HG02763 (cell line): ENCODE measurements around the gene PCNT.
"Not testable (repeated sequence)": the region's sequence is repeated elsewhere in the genome, so short reads cannot be mapped to it uniquely, and the experiment has no call there.

Experiments used
- ATAC-seq: cut with Tn5 transposase; IDR thresholded peaks from one replicate; pipeline ENCODE4 v1.9.1; 2021; ENCODE audit warnings: mild to moderate bottlenecking, moderate library complexity; ENCODE audit not compliant: unreplicated experiment

The PCNT gene

DNA sequence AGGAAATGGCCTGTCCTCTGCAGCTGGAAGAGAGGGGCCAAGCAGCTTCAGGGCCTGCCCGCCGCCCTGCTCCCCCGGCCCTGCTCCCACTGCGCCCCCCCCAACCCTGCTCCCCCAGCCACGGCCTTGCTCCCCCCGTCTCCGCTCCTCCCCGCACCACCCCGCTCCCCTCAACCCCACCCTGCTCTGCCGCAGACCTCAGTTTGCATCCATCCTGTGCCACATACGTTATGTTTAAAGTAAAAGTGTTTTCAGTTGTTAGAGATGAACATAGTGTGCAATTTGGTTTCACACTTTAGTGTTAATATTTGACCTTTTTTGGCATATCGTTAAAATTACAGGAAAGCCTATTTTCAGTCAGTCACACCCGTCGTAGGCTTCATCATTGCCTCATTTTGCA lies 100.7 kb downstream of the PCNT start:
- no peak for ATAC-seq

DNA sequence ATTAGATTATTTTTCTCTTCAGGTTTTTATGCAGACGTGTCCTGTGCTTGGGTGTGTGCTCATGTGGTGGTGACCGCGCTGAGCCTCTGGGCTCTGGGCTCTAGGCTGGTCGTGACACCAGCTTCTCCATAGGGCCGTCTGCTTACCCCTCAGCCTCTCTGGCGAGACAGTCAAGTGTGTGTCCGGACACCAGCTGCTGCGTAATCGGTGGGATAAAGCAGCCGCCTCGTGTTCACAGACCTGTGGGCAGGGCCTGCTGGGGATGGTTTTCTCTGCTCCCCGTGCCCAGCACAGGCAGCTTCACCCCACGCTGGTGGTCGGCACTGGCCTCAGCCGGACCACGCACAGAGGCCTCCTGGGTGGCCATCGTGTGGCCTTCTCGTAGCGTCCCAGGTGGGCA lies 101.1 kb downstream of the PCNT start:
- ATAC-seq, result no peak

- no peak for ATAC-seq
Observed at GRCh38 chr21:46425571-46425970, 101.6 kb downstream of the PCNT start.

DNA sequence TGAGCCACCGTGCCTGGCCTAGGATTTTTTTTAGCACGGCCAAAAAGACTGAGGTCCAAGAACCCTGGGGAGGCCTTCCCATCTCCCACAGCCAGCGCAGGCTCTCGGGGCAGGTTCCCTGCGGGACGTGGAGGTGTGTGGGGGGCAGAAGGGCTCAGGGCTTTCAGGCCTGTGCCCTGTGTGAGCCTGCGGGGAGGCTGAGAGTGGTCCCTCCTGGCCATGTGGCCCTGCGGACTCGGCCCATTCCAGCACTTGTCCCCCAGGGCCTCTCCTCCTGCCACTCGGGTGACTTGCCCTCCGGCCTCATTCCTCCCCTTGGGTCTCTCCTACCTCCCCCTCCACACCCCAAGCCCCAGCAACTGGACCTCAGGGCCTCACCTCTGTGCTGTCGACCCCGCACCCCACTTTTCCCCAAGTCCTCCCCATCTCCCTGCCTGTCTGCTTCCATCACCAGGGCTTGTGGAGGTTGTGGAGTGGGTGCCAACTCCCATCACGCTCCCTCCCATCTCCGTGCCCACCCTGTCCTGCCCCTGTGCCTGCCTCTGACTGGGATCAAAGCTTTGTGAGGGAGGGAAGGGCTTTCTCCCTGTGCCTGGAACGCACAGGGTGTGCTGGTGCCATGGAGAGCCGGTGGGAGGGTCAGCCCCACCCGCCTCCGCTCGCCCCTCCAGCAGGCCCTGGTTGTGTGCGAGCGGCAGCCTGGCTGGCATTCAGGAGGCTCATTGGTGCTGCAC lies 102.5 kb downstream of the PCNT start:
- ATAC-seq, result no peak

DNA sequence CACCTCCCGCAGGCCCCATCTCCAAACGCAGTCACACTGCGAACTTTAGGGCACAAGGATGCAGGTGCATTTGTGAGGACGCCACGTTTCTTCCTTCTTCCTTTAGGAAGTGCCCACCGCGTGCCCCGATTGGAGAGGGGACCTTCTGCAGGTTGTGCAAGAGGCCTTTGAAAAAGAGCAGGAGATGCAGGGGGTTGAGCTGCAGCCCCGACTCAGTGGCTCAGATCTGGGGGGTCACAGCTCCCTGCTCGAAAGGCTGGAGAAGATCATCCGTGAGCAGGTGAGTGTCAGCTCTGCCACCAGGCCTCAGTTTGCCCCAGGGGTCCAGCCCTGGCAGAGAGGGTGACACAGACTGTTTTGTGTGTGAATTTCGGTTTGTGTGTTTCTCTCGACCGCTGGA lies 103.6 kb downstream of the PCNT start:
- no peak for ATAC-seq

- ATAC-seq, result no peak
Observed at GRCh38 chr21:46428286-46428685, 104.3 kb downstream of the PCNT start.

GRCh38 chr21:46428987-46429710 lies 105.2 kb downstream of the PCNT start:
- no peak for ATAC-seq

- no peak for ATAC-seq
Observed at GRCh38 chr21:46429754-46430681, 106.1 kb downstream of the PCNT start.

- ATAC-seq, result no peak
Observed at GRCh38 chr21:46431448-46431847, 107.5 kb downstream of the PCNT start.

GRCh38 chr21:46431884-46432488 lies 108.0 kb downstream of the PCNT start:
- no peak for ATAC-seq

DNA sequence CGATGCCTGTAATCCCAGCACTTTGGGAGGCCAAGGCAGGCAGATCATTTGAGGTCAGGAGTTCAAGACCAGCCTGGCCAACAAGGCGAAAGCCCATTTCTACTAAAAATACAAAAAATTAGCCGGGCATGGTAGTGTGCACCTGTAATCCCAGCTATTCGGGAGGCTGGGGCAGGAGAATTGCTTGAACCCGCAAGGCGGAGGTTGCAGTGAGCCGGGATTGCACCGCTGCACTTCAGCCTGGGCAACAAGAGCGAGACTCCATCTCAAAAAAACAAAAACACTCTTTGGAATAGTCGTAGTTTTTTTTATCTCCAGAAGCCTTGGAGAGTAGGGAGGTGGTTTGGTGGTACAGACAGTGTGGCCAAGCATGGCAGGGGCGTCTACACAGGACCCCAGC lies 109.2 kb downstream of the PCNT start:
- ATAC-seq, result not testable (repeated sequence)

DNA sequence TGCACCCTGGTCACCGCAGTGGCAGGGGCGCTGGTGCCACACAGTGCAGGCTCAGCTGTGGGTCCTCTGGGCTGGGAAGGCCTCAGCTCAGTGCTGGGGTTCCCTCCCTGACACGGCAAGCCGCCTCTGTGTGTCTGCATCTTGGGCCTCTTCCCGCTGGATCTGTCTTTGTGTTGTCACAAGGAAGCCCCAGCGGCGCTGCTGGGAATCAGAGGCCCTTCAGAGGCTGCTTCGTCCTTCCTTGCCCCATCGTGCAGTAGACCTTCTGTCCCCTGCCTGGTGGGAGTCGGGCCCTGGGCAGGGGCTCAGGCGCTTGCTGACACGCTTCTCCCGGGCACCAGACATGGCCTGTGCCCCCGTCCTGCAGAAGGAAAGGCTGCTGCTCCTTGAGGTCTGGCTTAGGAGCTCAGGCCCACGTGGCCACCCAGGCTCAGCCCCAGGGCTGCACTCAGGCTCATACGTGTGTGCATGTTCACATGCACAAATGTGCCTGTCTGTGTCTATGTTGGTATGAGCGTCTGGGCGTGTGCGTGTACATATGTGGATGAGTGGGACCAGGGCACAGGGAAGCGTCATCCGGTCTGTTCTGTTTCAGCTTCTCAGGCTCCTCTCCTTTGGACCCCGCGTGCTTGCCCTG lies 110.5 kb downstream of the PCNT start:
- ATAC-seq, result no peak

GRCh38 chr21:46435786-46436227 lies 111.9 kb downstream of the PCNT start:
- ATAC-seq, result no peak

- ATAC-seq, result no peak
Observed at GRCh38 chr21:46436621-46437020, 112.7 kb downstream of the PCNT start.

GRCh38 chr21:46437096-46437498 lies 113.1 kb downstream of the PCNT start:
- no peak for ATAC-seq

GRCh38 chr21:46437511-46437910 lies 113.6 kb downstream of the PCNT start:
- ATAC-seq, result no peak

- no peak for ATAC-seq
Observed at GRCh38 chr21:46438241-46438640, 114.3 kb downstream of the PCNT start.

DNA sequence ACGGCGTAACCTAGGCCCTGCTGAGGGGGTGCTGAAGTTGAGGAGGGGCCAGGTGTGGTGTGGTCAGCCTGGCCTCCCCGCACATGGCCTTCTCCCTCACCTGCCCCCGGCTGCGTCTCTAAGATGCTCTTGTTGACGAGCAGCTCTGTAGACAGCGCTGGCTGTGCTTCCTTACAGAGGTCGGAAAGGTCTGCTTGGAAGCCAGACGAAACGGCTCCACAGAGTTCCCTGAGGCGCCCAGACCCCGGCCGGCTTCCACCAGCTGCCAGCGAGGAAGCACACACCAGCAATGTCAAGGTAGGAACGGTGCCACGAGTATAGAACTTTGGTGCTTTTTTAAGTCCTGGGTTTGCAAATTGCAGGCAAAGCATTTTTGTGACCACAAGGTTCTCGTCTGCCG lies 116.0 kb downstream of the PCNT start:
- no peak for ATAC-seq

DNA sequence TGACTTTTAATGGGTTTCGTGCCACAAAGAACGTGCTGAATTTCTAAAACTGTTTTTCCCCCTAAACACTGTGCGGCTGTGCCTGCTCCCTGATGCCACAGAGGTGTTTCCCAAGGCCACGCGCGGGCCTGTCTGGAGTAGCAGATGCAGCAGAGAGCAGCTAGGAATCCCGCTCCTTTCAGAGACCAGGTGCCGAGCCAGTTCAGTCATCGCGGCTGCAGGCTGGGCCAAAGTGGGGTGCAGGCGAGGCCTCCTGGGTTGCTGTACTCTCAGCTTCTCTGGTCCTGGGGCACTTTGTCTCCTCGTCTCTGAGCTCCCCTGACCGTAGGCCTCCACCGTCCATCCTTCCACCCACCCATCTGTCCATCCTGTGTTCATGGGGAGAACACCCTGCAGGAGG lies 117.4 kb downstream of the PCNT start:
- no peak for ATAC-seq

- no peak for ATAC-seq
Observed at GRCh38 chr21:46441961-46442498, 118.1 kb downstream of the PCNT start.
